ENCODE results near the gene ZNF860.

Gene ZNF860

GRCh38 chr3:31978553-31978952, 3.0 kb upstream of the ZNF860 start:
- no peak overlapping the region for H2BK15ac ChIP-seq (replicated peaks; ENCODE audit: low read depth)
- no CpG with 5 or more reads among the region's 4 CpGs for WGBS (ENCODE audit: extremely low coverage, insufficient coverage, low lambda C conversion rate)
- H2BK5ac ChIP-seq (ENCODE audit: low read length) = no peak overlapping the region
- no peak overlapping the region for H3K4ac ChIP-seq (ENCODE audit: low read depth, low read length)
- no peak overlapping the region for H2AK5ac ChIP-seq (ENCODE audit: low read length)
- H3K27me3 ChIP-seq (ENCODE audit: insufficient read depth, low read length, poor library complexity) = no peaks in the 10 kb centered on the region
- H3K4me2 ChIP-seq (ENCODE audit: low read length) = no peak overlapping the region
- H3K79me2 ChIP-seq (ENCODE audit: control insufficient read depth, insufficient read depth, low read length) = peaks cover 38% of the 10 kb centered on the region
- H4K8ac ChIP-seq (ENCODE audit: low read depth, low read length) = no peak overlapping the region
- no peak overlapping the region for H3K27ac ChIP-seq (ENCODE audit: low read depth, low read length)
- H3K4me1 ChIP-seq (ENCODE audit: control insufficient read depth, low read depth, low read length) = peaks cover 2% of the 10 kb centered on the region
- DNase-seq = no peak
- H2BK120ac ChIP-seq (ENCODE audit: low read depth, low read length) = no peak overlapping the region
- no peak overlapping the region for H4K5ac ChIP-seq (ENCODE audit: low read length)
- peaks cover 5% of the 10 kb centered on the region for H3K79me1 ChIP-seq (ENCODE audit: low read length)
- no peaks in the 10 kb centered on the region for H3K36me3 ChIP-seq (ENCODE audit: control insufficient read depth, insufficient read depth, low read length)
- no peak overlapping the region for H3K4me3 ChIP-seq (ENCODE audit: low read length)
- no peak overlapping the region for H3K18ac ChIP-seq (ENCODE audit: low read length)
- no peak overlapping the region for H3K23ac ChIP-seq (ENCODE audit: low read length)
- no peak overlapping the region for H3K9ac ChIP-seq (ENCODE audit: low read length)
- no peak overlapping the region for H3K56ac ChIP-seq (ENCODE audit: low read length)

- WGBS (ENCODE audit: extremely low coverage, insufficient coverage, low lambda C conversion rate) = no CpG with 5 or more reads among the region's 5 CpGs
- no peaks in the 10 kb centered on the region for H3K36me3 ChIP-seq (ENCODE audit: control insufficient read depth, insufficient read depth, low read length)
- H2BK15ac ChIP-seq (replicated peaks; ENCODE audit: low read depth) = no peak overlapping the region
- no peak overlapping the region for H2AK5ac ChIP-seq (ENCODE audit: low read length)
- H3K23ac ChIP-seq (ENCODE audit: low read length) = no peak overlapping the region
- H3K18ac ChIP-seq (ENCODE audit: low read length) = no peak overlapping the region
- H3K9ac ChIP-seq (ENCODE audit: low read length) = no peak overlapping the region
- H2BK120ac ChIP-seq (ENCODE audit: low read depth, low read length) = no peak overlapping the region
- H3K27ac ChIP-seq (ENCODE audit: low read depth, low read length) = no peak overlapping the region
- no peak overlapping the region for H3K4me3 ChIP-seq (ENCODE audit: low read length)
- H2BK5ac ChIP-seq (ENCODE audit: low read length) = no peak overlapping the region
- H3K4me2 ChIP-seq (ENCODE audit: low read length) = no peak overlapping the region
- peaks cover 32% of the 10 kb centered on the region for H3K79me2 ChIP-seq (ENCODE audit: control insufficient read depth, insufficient read depth, low read length)
- H3K4me1 ChIP-seq (ENCODE audit: control insufficient read depth, low read depth, low read length) = peaks cover 2% of the 10 kb centered on the region
- no peak overlapping the region for H3K56ac ChIP-seq (ENCODE audit: low read length)
- H3K79me1 ChIP-seq (ENCODE audit: low read length) = peaks cover 3% of the 10 kb centered on the region
- H4K8ac ChIP-seq (ENCODE audit: low read depth, low read length) = no peak overlapping the region
- DNase-seq = no peak
- H4K5ac ChIP-seq (ENCODE audit: low read length) = no peak overlapping the region
- H3K4ac ChIP-seq (ENCODE audit: low read depth, low read length) = no peak overlapping the region
- no peaks in the 10 kb centered on the region for H3K27me3 ChIP-seq (ENCODE audit: insufficient read depth, low read length, poor library complexity)
Measured at GRCh38 chr3:31979001-31979697, 2.4 kb upstream of the ZNF860 start.

- H3K27me3 ChIP-seq (ENCODE audit: insufficient read depth, low read length, poor library complexity) = no peaks in the 10 kb centered on the region
- H4K5ac ChIP-seq (ENCODE audit: low read length) = no peak overlapping the region
- H3K56ac ChIP-seq (ENCODE audit: low read length) = peak overlapping the region; percentile 93
- H2BK120ac ChIP-seq (ENCODE audit: low read depth, low read length) = peak overlapping the region; percentile 8
- peak overlapping the region; percentile 77 for H3K27ac ChIP-seq (ENCODE audit: low read depth, low read length)
- H3K79me2 ChIP-seq (ENCODE audit: control insufficient read depth, insufficient read depth, low read length) = peaks cover 20% of the 10 kb centered on the region
- no CpG with 5 or more reads among the region's 66 CpGs for WGBS (ENCODE audit: extremely low coverage, insufficient coverage, low lambda C conversion rate)
- no peak overlapping the region for H2BK15ac ChIP-seq (replicated peaks; ENCODE audit: low read depth)
- no peak overlapping the region for H4K8ac ChIP-seq (ENCODE audit: low read depth, low read length)
- H3K4ac ChIP-seq (ENCODE audit: low read depth, low read length) = no peak overlapping the region
- H3K36me3 ChIP-seq (ENCODE audit: control insufficient read depth, insufficient read depth, low read length) = no peaks in the 10 kb centered on the region
- H2AK5ac ChIP-seq (ENCODE audit: low read length) = no peak overlapping the region
- peak overlapping the region; percentile 29 for H3K23ac ChIP-seq (ENCODE audit: low read length)
- peak overlapping the region; percentile 85 for H3K4me3 ChIP-seq (ENCODE audit: low read length)
- H2BK5ac ChIP-seq (ENCODE audit: low read length) = no peak overlapping the region
- peak; percentile 86 for DNase-seq
- H3K79me1 ChIP-seq (ENCODE audit: low read length) = peaks cover 3% of the 10 kb centered on the region
- H3K4me1 ChIP-seq (ENCODE audit: control insufficient read depth, low read depth, low read length) = peaks cover 2% of the 10 kb centered on the region
- peak overlapping the region; percentile 96 for H3K4me2 ChIP-seq (ENCODE audit: low read length)
- peak overlapping the region; percentile 65 for H3K18ac ChIP-seq (ENCODE audit: low read length)
- peak overlapping the region; percentile 88 for H3K9ac ChIP-seq (ENCODE audit: low read length)
Measured at GRCh38 chr3:31980530-31981205, 882 bp upstream of the ZNF860 start.

GRCh38 chr3:31984321-31984720, 2.8 kb downstream of the ZNF860 start:
- no peak overlapping the region for H3K9ac ChIP-seq (ENCODE audit: low read length)
- H3K36me3 ChIP-seq (ENCODE audit: control insufficient read depth, insufficient read depth, low read length) = no peaks in the 10 kb centered on the region
- H4K5ac ChIP-seq (ENCODE audit: low read length) = no peak overlapping the region
- peaks cover 4% of the 10 kb centered on the region for H3K79me2 ChIP-seq (ENCODE audit: control insufficient read depth, insufficient read depth, low read length)
- no peak overlapping the region for H3K27ac ChIP-seq (ENCODE audit: low read depth, low read length)
- H4K8ac ChIP-seq (ENCODE audit: low read depth, low read length) = no peak overlapping the region
- no peak overlapping the region for H3K4me3 ChIP-seq (ENCODE audit: low read length)
- no peak overlapping the region for H3K4ac ChIP-seq (ENCODE audit: low read depth, low read length)
- no peak overlapping the region for H2BK5ac ChIP-seq (ENCODE audit: low read length)
- H3K27me3 ChIP-seq (ENCODE audit: insufficient read depth, low read length, poor library complexity) = no peaks in the 10 kb centered on the region
- WGBS (ENCODE audit: extremely low coverage, insufficient coverage, low lambda C conversion rate) = no CpG with 5 or more reads among the region's 4 CpGs
- H3K4me1 ChIP-seq (ENCODE audit: control insufficient read depth, low read depth, low read length) = peaks cover 2% of the 10 kb centered on the region
- H2BK15ac ChIP-seq (replicated peaks; ENCODE audit: low read depth) = no peak overlapping the region
- H2BK120ac ChIP-seq (ENCODE audit: low read depth, low read length) = no peak overlapping the region
- no peak overlapping the region for H3K23ac ChIP-seq (ENCODE audit: low read length)
- no peak for DNase-seq
- no peak overlapping the region for H3K4me2 ChIP-seq (ENCODE audit: low read length)
- H3K79me1 ChIP-seq (ENCODE audit: low read length) = no peaks in the 10 kb centered on the region
- no peak overlapping the region for H3K18ac ChIP-seq (ENCODE audit: low read length)
- no peak overlapping the region for H2AK5ac ChIP-seq (ENCODE audit: low read length)
- H3K56ac ChIP-seq (ENCODE audit: low read length) = no peak overlapping the region

- Histone ChIP-seq H2BK120ac (ENCODE audit: low read depth, low read length) (no peak overlapping the region), H3K79me2 (ENCODE audit: control insufficient read depth, insufficient read depth, low read length) (no peaks in the 10 kb centered on the region), H3K79me1 (ENCODE audit: low read length) (no peaks in the 10 kb centered on the region), H3K4me3 (ENCODE audit: low read length) (no peak overlapping the region), H2AK5ac (ENCODE audit: low read length) (no peak overlapping the region), H3K9ac (ENCODE audit: low read length) (no peak overlapping the region), H3K27ac (ENCODE audit: low read depth, low read length) (no peak overlapping the region), H2BK5ac (ENCODE audit: low read length) (no peak overlapping the region), H3K4ac (ENCODE audit: low read depth, low read length) (no peak overlapping the region), H3K36me3 (ENCODE audit: control insufficient read depth, insufficient read depth, low read length) (no peaks in the 10 kb centered on the region), H3K27me3 (ENCODE audit: insufficient read depth, low read length, poor library complexity) (no peaks in the 10 kb centered on the region), H3K23ac (ENCODE audit: low read length) (no peak overlapping the region), H4K5ac (ENCODE audit: low read length) (no peak overlapping the region), H3K56ac (ENCODE audit: low read length) (no peak overlapping the region), H3K4me1 (ENCODE audit: control insufficient read depth, low read depth, low read length) (no peaks in the 10 kb centered on the region), H3K4me2 (ENCODE audit: low read length) (no peak overlapping the region), H4K8ac (ENCODE audit: low read depth, low read length) (no peak overlapping the region), H3K18ac (ENCODE audit: low read length) (no peak overlapping the region), H2BK15ac (replicated peaks; ENCODE audit: low read depth) (no peak overlapping the region)
- no peak for DNase-seq
- WGBS (ENCODE audit: extremely low coverage, insufficient coverage, low lambda C conversion rate) = no CpG with 5 or more reads among the region's 2 CpGs
Measured at GRCh38 chr3:31985831-31986230, 4.3 kb downstream of the ZNF860 start.
